Esophagus muscularis mucosa (tissue), 4 donors: ENCODE results near the gene AK8. TPM values are rescaled to one million over a fixed set of nuclear protein-coding genes. Genes with fewer than 3 reads are reported as not detected.

Source experiments
- DNase-seq: peaks from one replicate; pipeline ENCODE4 v3.0.0-alpha.2; 2017; ENCODE audit errors: extremely low spot score
- H3K27ac ChIP-seq, 4 donors: fragments of 200-600 bp; sonication (generic); replicated peaks in 1 of 4; 1 replicate in 3 of 4; 2 replicates in 1 of 4; pipeline ENCODE4 v1.5.1; 2016 to 2019; ENCODE audit warnings: mild to moderate bottlenecking in 1 of 4
- H3K27me3 ChIP-seq, 4 donors: fragments of 200-600 bp; sonication (generic); one replicate each; pipeline versions ENCODE4 v1.5.1 to v1.6.0; 2016 to 2019
- H3K36me3 ChIP-seq, 4 donors: fragments of 200-600 bp; sonication (generic); one replicate each; pipeline ENCODE4 v1.5.1; 2016 to 2019
- H3K4me1 ChIP-seq, 4 donors: fragments of 200-600 bp; sonication (generic); one replicate each; pipeline ENCODE4 v1.5.1; 2016 to 2019
- H3K4me3 ChIP-seq, 4 donors: fragments of 200-600 bp; sonication (generic); 1 replicate in 2 of 4; 2 replicates in 2 of 4; pipeline ENCODE4 v1.5.1; 2016 to 2019; ENCODE audit warnings: mild to moderate bottlenecking in 4 of 4, moderate library complexity in 1 of 4
- H3K9me3 ChIP-seq, 4 donors: fragments of 200-600 bp; sonication (generic); 1 replicate in 3 of 4; 2 replicates in 1 of 4; pipeline ENCODE4 v1.5.1; 2016 to 2019
- CTCF ChIP-seq, 3 experiments: fragments of 200-600 bp in 2 of 3; fragments of 450-650 bp in 1 of 3; sonication (generic) in 2 of 3; IDR thresholded peaks; one replicate each; pipeline ENCODE4 v1.5.1; 2017 to 2019; ENCODE audit warnings: antibody characterized with exemption in 3 of 3, mild to moderate bottlenecking in 2 of 3, moderate library complexity in 1 of 3
- EP300 ChIP-seq: sonication (generic); formaldehyde crosslinking; IDR thresholded peaks from one replicate; pipeline ENCODE4 v1.6.1; 2017; ENCODE audit warnings: antibody characterized with exemption
- POLR2A ChIP-seq: fragments of 450-650 bp; IDR thresholded peaks from one replicate; pipeline ENCODE4 v1.6.1; 2017; ENCODE audit warnings: antibody characterized with exemption, moderate library complexity, mild to moderate bottlenecking, low read depth
- POLR2AphosphoS5 ChIP-seq, 2 donors: sonication (generic); formaldehyde crosslinking; IDR thresholded peaks; one replicate each; pipeline ENCODE4 v1.6.1; 2017; ENCODE audit warnings: antibody characterized with exemption in 2 of 2
- WGBS: methylation state at CpG from one replicate; pipeline ENCODE4 v1.1.5; 2018; 5-methylcytosine and 5-hydroxymethylcytosine counted together
- intact Hi-C: fragments of 100-400 bp; cut with DNase I; formaldehyde crosslinking; loops from one replicate; pipeline ENCODE4 v1.15.1; 2023
- total RNA-seq, 4 donors: library from RNA; depleted of rRNA; stranded (reverse); fragments of >200 nt; gene quantifications; one replicate each; pipeline versions ENCODE4 v1.1.0 to v1.2.1, GENCODE V29; 2016

AK8 gene
- total RNA-seq, 4 donors from 2014 or later: 0.39 to 1.5 (median 0.90) TPM

DNA sequence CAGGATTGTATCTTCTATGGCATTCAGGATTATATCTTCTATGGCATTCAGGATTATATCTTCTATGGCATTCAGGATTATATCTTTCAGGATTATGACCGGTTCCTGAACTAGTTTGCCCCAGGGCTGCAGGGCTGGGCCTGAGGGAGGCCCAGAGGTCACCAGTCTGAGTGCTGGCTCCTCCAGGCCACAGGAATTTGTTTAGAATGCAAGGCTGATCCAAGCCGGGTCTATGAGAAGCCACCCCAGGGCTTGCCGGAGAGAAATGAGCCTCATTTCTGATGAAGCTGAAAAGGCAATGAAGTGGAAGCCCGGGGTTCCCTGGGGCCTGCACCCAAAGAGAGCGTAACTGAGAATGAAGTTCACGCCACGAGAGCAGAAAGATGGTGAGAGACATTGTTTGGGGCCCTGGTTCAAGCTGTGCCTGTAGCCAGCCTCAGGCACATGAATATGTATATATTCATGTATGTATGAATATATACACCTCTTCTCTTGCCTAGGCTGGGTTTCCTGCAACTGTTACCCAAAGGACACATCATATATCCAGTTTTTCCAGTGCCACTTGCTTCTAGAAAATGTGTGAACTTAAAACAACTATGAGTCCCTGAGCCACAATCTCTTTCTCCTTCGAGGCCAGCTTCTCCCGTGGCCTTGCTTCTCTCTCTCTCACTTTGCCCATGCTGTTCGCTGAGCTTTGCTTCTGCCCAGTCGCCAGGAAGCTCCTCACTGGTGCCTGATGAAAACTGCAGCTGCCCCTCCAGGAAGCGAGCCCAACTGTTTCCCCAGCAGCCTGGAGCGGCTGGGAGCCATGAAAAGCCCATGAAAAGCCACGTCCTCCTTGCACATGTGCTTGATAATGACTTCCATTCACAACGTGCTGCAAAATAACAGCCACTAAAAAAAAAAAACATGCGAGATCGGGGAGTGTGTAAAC, 145.5 kb downstream of the AK8 start:
- no peaks in the 10 kb centered on the region for H3K36me3 ChIP-seq
- peaks cover 0 to 17% (median 0%) of the 10 kb centered on the region in 4 donors for H3K27me3 ChIP-seq
- H3K9me3 ChIP-seq: no peaks in the 10 kb centered on the region
- WGBS: 63% methylated on average over 17 of the region's 17 CpGs
- H3K27ac ChIP-seq: no peak overlapping the region
- no peak for TF ChIP-seq CTCF (IDR thresholded peaks at IDR 0.05)
- no peak for DNase-seq
- intact Hi-C loops: no loop called here
- no peak overlapping the region for H3K4me3 ChIP-seq
- H3K4me1 ChIP-seq: peaks cover 0 to 11% (median 4%) of the 10 kb centered on the region in 4 donors

- H3K27ac ChIP-seq: no peak overlapping the region
- H3K36me3 ChIP-seq: no peaks in the 10 kb centered on the region
- DNase-seq: no peak
- H3K27me3 ChIP-seq: peaks cover 0 to 17% (median 0%) of the 10 kb centered on the region in 4 donors
- peaks cover 0 to 11% (median 4%) of the 10 kb centered on the region in 4 donors for H3K4me1 ChIP-seq
- TF ChIP-seq CTCF (IDR thresholded peaks at IDR 0.05) (no peak), EP300 (no peak), POLR2A (no peak), POLR2AphosphoS5 (IDR thresholded peaks at IDR 0.05) (no peak)
- intact Hi-C loops: no loop called here
- H3K4me3 ChIP-seq: no peak overlapping the region
- H3K9me3 ChIP-seq: no peaks in the 10 kb centered on the region
- 85% methylated on average over 3 of the region's 3 CpGs for WGBS
Observed at GRCh38 chr9:132731230-132731629, 146.9 kb downstream of the AK8 start.

- H3K36me3 ChIP-seq: no peaks in the 10 kb centered on the region
- H3K27ac ChIP-seq: no peak overlapping the region
- peaks cover 0 to 17% (median 0%) of the 10 kb centered on the region in 4 donors for H3K27me3 ChIP-seq
- H3K4me3 ChIP-seq: no peak overlapping the region
- DNase-seq: no peak
- no peaks in the 10 kb centered on the region for H3K9me3 ChIP-seq
- TF ChIP-seq POLR2AphosphoS5 (IDR thresholded peaks at IDR 0.05): no peak
- no peak for TF ChIP-seq CTCF (IDR thresholded peaks at IDR 0.05)
- no peak for TF ChIP-seq POLR2A
- TF ChIP-seq EP300: no peak
- 83% methylated on average over 16 of the region's 16 CpGs for WGBS
- intact Hi-C loops: no loop called here
- peaks cover 0 to 11% (median 4%) of the 10 kb centered on the region in 4 donors for H3K4me1 ChIP-seq
Observed at GRCh38 chr9:132730054-132731033, 147.7 kb downstream of the AK8 start.

GRCh38 chr9:132729235-132729890, 148.7 kb downstream of the AK8 start:
- H3K36me3 ChIP-seq: no peaks in the 10 kb centered on the region
- intact Hi-C loops: no loop called here
- WGBS: 55% methylated on average over 5 of the region's 5 CpGs
- H3K27me3 ChIP-seq: peaks cover 0 to 16% (median 0%) of the 10 kb centered on the region in 4 donors
- no peak overlapping the region for H3K4me3 ChIP-seq
- peaks cover 0 to 11% (median 4%) of the 10 kb centered on the region in 4 donors for H3K4me1 ChIP-seq
- TF ChIP-seq CTCF (IDR thresholded peaks at IDR 0.05) (no peak), POLR2AphosphoS5 (IDR thresholded peaks at IDR 0.05) (no peak), EP300 (no peak), POLR2A (no peak)
- no peaks in the 10 kb centered on the region for H3K9me3 ChIP-seq
- H3K27ac ChIP-seq: no peak overlapping the region
- no peak for DNase-seq
